ENCODE measurements around the gene RNF144A. TPM values are rescaled to one million over a fixed set of nuclear protein-coding genes. Genes with fewer than 3 reads are reported as not detected.

The RNF144A gene, protein sequence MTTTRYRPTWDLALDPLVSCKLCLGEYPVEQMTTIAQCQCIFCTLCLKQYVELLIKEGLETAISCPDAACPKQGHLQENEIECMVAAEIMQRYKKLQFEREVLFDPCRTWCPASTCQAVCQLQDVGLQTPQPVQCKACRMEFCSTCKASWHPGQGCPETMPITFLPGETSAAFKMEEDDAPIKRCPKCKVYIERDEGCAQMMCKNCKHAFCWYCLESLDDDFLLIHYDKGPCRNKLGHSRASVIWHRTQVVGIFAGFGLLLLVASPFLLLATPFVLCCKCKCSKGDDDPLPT
- 0.22 and 3.9 TPM in 2 replicates for total RNA-seq

DNA sequence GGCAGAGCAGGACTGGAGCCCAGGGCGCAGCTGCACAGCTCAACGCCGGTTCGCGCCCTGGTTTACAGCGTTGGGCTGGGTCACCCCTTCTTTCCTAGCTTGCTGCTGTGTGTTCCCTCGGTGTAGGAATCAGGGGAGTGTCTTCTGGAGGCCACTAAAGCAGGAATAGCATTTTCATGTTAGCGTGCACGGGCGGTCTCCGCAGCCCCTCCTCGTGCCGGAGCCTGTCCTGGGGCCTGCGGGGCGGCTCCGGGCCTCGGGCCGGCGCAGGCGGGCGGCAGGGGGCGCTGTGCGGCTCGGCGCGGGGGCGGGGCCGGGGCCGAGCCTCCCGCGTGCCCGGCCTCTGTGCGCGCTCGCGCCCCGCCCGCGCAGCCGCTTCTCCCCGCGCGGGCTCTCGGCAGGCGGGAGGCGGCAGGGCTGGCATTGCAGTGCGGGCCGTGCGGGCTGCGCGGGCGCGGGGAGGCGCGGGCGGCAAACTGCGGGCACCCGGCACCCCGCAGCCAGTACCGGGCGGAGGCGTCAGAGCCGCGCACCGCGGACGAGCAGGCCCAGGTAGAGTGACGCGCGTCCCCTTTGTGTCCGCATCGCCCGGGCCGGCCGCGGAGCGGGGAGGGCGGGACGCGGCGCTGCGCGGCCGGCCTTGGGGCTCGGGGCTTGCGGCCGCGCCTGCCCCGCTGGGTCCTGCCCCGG is at the start of gene RNF144A:
TSS of gene RNF144A (plus strand) at position 342 of the 690 bp plus-strand sequence. CDS start 79,515 bp downstream, outside the sequence.

DNA sequence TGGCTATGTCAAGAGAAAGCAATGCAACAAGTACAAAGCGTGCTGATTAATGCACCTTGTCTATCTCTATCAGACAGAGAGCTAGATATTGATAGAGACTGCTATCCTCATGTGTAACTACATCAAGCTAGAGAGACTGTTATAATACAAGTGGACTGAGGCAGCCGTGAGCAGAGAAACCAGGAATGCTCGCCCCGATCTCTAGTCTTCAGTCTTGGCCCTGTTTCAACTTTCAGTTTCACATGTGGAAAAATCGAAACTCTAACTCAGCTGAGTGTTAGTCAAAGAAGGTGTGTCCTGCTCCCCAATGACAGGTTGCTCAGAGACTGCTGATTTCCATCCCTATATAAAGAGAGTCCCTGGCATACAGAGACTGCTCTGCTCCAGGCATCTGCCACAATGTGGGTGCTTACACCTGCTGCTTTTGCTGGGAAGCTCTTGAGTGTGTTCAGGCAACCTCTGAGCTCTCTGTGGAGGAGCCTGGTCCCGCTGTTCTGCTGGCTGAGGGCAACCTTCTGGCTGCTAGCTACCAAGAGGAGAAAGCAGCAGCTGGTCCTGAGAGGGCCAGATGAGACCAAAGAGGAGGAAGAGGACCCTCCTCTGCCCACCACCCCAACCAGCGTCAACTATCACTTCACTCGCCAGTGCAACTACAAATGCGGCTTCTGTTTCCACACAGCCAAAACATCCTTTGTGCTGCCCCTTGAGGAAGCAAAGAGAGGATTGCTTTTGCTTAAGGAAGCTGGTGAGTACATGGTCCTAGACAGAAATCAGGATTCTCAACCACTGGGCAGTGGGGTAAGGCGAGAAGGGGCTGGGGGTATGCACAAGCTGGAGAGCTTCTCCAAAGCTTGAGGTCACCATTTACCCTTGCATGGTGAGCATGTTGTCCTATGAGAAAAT is 39.6 kb upstream of the RNF144A start, which contains the start of gene RSAD2:
TSS of gene RSAD2 (plus strand) at position 376 of the 903 bp plus-strand sequence. CDS start at position 400, 24 bp downstream.

Other genes starting within 250 kb of the RNF144A start
- gene CMPK2, start 51.5 kb upstream of the RNF144A start, total RNA-seq: 0.22 and 5.0 TPM in 2 replicates
- gene RSAD2, start 39.6 kb upstream of the RNF144A start, total RNA-seq: 0.43 TPM in 1 of 2 replicates, not detected in the other

Data from placental pericyte (primary cell).